Renal cortex interstitium (tissue), 15 donors: ENCODE results near the gene KRTAP9-6. TPM values are rescaled to one million over a fixed set of nuclear protein-coding genes. Genes with fewer than 3 reads are reported as not detected.
"Not testable (repeated sequence)": the region's sequence is repeated elsewhere in the genome, so short reads cannot be mapped to it uniquely, and the experiment has no call there.

Experiments
- DNase-seq, 11 donors: peaks; one replicate each; pipeline ENCODE4 v3.0.0-alpha.2; 2013; ENCODE audit warnings: low read depth in 9 of 11, low spot score in 4 of 11; ENCODE audit errors: extremely low read depth in 1 of 11
- long read RNA-seq, 16 experiments: transcript quantifications; one replicate each; lab custom pipeline, GENCODE V29; 2026
- polyA plus RNA-seq, 3 donors: library from polyadenylated mRNA; unstranded; fragments of 120-200 nt; gene quantifications; one replicate each; pipeline ENCODE4 v1.2.1, GENCODE V29; 2013; ENCODE audit not compliant: insufficient read length in 3 of 3

KRTAP9-6 gene
- under 1 TPM in 1 of 3 donors, not detected in 2; 0.19 TPM for polyA plus RNA-seq
- long read RNA-seq, donor 1 = 0 reads
- long read RNA-seq, donor 2 = 0 reads
- long read RNA-seq, donor 3 = 0 reads
- long read RNA-seq, donor 4 = 0 reads
- long read RNA-seq, donor 5 = 0 reads
- long read RNA-seq, donor 6 = 0 reads
- long read RNA-seq, donor 7 = 0 reads
- long read RNA-seq, donor 8 = 0 reads
- long read RNA-seq, donor 9 = 0 reads
- long read RNA-seq, donor 10 = 0 reads
- long read RNA-seq, donor 11 = 0 reads
- long read RNA-seq, donor 12 = 0 reads
- long read RNA-seq, donor 13 = 0 reads
- long read RNA-seq, donor 14 = 0 reads
- long read RNA-seq, donor 15 = 0 reads
- long read RNA-seq, donor 16 = 0 reads

DNA sequence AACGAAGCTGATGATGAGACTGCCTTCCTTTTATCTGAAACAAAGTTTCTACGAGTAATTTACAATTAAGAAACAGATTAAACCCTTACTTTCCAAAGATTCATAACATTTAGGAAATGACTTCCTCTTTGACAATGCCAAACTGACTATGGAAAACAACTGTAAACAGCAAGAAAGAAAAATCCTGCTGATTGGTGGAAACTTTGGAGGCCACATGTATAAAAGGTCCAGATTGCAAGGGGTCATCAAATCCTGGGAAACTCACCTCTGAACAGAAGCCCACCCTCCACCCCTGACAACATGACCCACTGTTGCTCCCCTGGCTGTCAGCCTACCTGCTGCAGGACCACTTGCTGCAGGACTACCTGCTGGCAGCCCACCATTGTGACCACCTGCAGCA is at the start of gene KRTAP9-6:
TSS of gene KRTAP9-6 (plus strand) at position 301 of the 400 bp plus-strand sequence. CDS start at position 301, 0 bp downstream.
- DNase-seq = no peak

- no peak for DNase-seq
These were observed 49.5 kb upstream of the KRTAP9-6 start for GRCh38 chr17:41215681-41216080.

- DNase-seq = no peak
These were observed 41.4 kb upstream of the KRTAP9-6 start for GRCh38 chr17:41223821-41224220.

GRCh38 chr17:41226051-41226450 is 39.1 kb upstream of the KRTAP9-6 start:
- no peak for DNase-seq

DNA sequence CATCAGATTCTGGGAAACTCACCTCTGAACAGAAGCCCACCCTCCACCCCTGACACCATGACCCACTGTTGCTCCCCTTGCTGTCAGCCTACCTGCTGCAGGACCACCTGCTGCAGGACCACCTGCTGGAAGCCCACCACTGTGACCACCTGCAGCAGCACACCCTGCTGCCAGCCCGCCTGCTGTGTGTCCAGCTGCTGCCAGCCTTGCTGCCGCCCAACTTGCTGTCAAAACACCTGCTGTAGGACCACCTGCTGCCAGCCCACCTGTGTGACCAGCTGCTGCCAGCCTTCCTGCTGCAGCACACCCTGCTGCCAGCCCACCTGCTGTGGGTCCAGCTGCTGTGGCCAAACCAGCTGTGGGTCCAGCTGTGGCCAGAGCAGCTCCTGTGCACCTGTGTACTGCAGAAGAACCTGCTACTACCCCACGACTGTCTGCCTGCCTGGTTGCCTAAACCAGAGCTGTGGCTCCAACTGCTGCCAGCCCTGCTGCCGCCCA is 38.5 kb upstream of the KRTAP9-6 start, which contains the start of gene KRTAP9-2:
TSS of gene KRTAP9-2 (plus strand) at position 51 of the 498 bp plus-strand sequence. CDS start at position 58, 7 bp downstream.
- not testable (repeated sequence) for DNase-seq

DNA sequence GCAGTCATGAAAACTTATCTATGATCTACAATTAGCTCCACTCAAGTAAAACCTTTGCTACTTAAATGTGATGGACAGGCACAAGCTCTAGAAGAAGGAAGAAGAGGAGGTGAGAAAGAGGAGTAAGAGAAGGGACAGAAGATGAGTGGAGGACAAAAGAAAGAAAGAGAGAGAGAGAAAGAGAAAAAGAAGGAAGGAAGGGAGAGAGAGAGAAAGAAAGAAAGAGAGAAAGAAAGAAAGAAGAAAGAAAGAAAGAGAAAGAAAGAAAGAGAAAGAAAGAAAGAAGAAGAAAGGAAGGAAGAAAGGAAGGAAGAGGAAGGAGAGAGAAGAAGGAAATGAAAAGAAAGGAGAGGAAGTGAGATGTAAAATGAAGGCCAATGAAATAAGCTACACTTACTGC is 35.1 kb upstream of the KRTAP9-6 start:
- no peak for DNase-seq

DNA sequence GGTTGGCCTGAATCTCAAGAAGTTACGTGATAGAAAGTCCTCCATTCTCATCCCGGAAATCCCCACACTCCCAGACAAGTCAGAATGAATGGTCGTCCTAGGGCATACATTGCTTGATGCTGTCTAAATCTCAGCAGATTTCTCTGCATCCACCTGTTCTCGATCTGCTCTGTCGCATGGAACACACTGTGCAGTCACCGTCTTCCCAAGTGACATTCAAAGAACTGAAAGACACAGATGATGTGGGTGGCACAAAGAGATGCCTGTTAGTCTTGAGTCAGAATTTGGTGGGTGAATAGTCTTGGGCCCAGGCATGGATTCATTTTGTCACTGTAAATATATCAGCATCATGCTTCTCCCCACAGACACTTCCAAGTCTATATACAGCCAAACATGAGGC is 33.4 kb upstream of the KRTAP9-6 start:
- DNase-seq = no peak

DNA sequence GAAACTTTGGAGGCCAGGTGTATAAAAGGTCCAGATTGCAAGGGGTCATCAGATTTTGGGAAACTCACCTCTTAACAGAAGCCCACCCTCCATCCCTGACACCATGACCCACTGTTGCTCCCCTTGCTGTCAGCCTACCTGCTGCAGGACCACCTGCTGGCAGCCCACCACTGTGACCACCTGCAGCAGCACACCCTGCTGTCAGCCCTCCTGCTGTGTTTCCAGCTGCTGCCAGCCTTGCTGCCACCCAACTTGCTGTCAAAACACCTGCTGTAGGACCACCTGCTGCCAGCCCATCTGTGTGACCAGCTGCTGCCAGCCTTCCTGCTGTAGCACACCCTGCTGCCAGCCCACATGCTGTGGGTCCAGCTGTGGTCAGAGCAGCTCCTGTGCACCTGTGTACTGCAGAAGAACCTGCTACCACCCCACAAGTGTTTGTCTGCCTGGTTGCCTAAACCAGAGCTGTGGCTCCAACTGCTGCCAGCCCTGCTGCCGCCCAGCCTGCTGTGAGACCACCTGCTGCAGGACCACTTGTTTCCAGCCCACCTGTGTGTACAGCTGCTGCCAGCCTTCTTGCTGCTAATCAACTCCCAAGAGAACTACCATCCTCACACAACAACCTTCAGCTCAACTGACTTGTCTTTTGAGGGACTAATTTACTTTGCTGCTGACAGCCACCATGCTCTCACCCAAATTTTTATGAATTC is 32.6 kb upstream of the KRTAP9-6 start, which contains the start of gene KRTAP9-3:
TSS of gene KRTAP9-3 (plus strand) at position 51 of the 707 bp plus-strand sequence. CDS start at position 104, 53 bp downstream.
- DNase-seq = not testable (repeated sequence)

- not testable (repeated sequence) for DNase-seq
These were observed 28.1 kb upstream of the KRTAP9-6 start for GRCh38 chr17:41237116-41237515.

DNA sequence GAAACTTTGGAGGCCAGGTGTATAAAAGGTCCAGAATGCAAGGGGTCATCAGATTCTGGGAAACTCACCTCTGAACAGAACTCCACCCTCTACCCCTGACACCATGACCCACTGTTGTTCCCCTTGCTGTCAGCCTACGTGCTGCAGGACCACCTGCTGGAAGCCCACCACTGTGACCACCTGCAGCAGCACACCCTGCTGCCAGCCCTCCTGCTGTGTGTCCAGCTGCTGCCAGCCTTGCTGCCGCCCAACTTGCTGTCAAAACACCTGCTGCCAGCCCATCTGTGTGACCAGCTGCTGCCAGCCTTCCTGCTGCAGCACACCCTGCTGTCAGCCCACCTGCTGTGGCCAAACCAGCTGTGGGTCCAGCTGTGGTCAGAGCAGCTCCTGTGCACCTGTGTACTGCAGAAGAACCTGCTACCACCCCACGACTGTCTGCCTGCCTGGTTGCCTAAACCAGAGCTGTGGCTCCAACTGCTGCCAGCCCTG is 27.2 kb upstream of the KRTAP9-6 start, which contains the start of gene KRTAP9-8:
TSS of gene KRTAP9-8 (plus strand) at position 51 of the 489 bp plus-strand sequence. CDS start at position 104, 53 bp downstream.
- not testable (repeated sequence) for DNase-seq

DNA sequence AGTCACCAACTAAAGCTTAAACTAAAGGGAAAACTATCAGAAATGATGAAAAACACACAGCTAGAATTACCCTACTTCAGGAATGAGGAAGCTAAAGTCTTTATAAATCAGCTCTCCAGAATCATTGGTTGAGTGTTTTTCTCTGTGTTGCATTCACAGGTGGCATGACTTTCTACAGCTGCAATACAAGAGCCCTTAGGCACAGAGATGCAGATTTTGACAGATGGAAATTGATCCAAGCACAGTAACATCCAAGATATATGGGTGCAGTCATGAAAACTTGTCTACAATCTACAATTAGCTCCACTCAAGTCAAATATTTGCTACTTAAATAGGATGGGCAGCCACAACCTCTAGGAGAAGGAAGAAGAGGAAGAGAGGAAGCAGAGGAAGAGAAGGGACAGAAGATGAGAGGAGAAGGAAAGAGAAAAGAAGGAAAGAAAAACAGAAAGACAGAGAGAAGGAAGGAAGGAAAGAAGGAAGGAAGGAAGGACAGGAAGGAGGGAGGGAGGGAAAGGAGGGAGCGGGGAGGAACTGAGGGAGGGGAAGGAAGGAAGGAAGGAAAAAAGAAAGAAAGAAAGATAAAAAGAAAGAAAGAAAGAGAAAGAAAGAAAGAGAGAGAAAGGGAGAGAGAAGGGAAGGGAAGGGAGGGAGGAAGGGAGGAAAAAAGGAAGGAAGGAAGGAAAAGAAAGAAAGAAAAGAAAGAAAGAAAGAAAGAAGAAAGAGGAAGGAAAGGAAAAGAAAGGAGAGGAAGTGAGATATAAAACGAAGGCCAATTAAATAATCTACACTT is 18.0 kb upstream of the KRTAP9-6 start:
- not testable (repeated sequence) for DNase-seq

- DNase-seq = not testable (repeated sequence)
These were observed 15.4 kb upstream of the KRTAP9-6 start, which contains the start of gene KRTAP9-4 for GRCh38 chr17:41249637-41250240. Gene KRTAP9-4 (plus strand): TSS chr17:41249687. CDS start chr17:41249721, 34 bp downstream.

DNA sequence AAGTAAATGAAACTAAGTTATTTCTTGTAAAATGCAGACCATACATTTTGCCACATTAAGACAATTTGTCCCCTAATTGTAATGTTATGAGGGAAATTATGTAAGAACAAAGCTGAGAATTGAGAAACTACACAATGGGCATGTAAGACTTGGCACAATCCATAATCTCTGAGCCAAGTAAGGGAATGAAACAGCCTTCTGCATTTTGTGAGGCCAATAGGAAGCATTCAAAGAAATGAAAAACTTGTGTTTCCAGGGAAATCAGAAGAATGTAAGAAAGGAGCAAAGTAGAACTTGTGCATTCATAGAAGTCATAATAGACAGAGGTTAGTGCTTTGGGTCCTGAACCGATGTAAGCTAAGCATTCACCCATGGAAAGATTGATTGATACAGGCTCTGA is 13.9 kb upstream of the KRTAP9-6 start:
- DNase-seq = no peak

DNA sequence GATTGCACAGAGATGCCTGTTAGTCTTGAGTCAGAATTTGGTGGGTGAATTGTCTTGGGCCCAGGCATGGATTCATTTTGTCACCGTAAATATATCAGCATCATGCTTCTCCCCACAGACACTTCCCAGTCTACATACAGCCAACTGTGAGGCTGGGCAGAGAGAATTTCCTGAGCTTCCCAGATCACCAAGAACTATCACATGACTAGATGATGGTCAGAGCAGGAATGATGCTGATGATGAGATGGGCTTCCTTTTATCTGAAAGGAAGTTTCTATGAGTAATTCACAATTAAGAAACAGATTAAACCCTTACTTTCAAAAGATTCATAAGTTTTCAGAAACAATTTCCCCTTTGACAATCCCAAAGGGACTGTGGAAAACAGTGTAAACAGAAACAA is 10.3 kb upstream of the KRTAP9-6 start:
- no peak for DNase-seq

DNA sequence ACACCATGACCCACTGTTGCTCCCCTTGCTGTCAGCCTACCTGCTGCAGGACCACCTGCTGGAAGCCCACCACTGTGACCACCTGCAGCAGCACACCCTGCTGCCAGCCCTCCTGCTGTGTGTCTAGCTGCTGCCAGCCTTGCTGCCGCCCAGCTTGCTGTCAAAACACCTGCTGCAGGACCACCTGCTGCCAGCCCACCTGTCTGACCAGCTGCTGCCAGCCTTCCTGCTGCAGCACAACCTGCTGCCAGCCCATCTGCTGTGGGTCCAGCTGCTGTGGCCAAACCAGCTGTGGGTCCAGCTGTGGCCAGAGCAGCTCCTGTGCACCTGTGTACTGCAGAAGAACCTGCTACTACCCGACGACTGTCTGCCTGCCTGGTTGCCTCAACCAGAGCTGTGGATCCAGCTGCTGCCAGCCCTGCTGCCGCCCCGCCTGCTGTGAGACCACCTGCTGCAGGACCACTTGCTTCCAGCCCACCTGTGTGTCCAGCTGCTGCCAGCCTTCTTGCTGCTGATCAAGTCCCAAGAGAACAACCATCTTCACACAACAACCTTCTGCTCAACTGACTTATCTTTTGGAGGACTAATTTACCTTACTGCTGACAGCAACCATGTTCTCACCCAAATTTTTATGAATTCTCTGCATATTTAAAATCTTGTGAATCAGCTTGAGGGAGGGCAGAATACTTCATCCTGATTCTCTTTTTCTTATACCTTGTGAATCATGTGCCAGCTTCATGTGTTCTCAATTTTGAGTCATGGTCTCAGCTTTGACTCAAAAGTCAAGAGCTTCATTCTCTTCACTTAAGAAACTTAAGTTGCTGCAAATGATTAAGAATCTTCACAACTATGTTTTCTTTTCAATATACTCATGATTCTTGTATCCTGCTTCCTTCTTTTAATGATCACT is 9.5 kb upstream of the KRTAP9-6 start, which contains the start of gene KRTAP9-9:
TSS of gene KRTAP9-9 (plus strand) at position 4 of the 910 bp plus-strand sequence.
- DNase-seq = not testable (repeated sequence)

- no peak for DNase-seq
These were observed 8.9 kb upstream of the KRTAP9-6 start for GRCh38 chr17:41256291-41256685.

GRCh38 chr17:41258406-41258805 is 6.8 kb upstream of the KRTAP9-6 start:
- DNase-seq = no peak
